Sigmoid colon (tissue), 7 donors: ENCODE data around the gene DUSP22. TPM values are rescaled to one million over a fixed set of nuclear protein-coding genes. Genes with fewer than 3 reads are reported as not detected.

Source experiments
- DNase-seq: peaks from one replicate; pipeline ENCODE4 v3.0.0-alpha.2; 2019
- H3K27ac ChIP-seq, 4 donors: fragments of 200-600 bp; sonication (generic); one replicate each; pipeline ENCODE4 v1.5.1; 2016 to 2019; ENCODE audit warnings: mild to moderate bottlenecking in 1 of 4
- H3K27me3 ChIP-seq, 3 donors: fragments of 200-600 bp; sonication (generic); one replicate each; pipeline ENCODE4 v1.5.1; 2019; ENCODE audit warnings: mild to moderate bottlenecking in 1 of 3
- H3K36me3 ChIP-seq, 4 donors: fragments of 200-600 bp; sonication (generic); one replicate each; pipeline ENCODE4 v1.5.1; 2016 to 2019
- H3K4me1 ChIP-seq, 4 donors: fragments of 200-600 bp; sonication (generic); one replicate each; pipeline ENCODE4 v1.5.1; 2017 to 2019
- H3K4me3 ChIP-seq, 4 donors: fragments of 200-600 bp; sonication (generic); one replicate each; pipeline ENCODE4 v1.5.1; 2017 to 2019; ENCODE audit warnings: mild to moderate bottlenecking in 2 of 4, moderate library complexity in 1 of 4
- H3K9me3 ChIP-seq, 4 donors: fragments of 200-600 bp in 3 of 4; sonication (generic) in 3 of 4; one replicate each; pipeline versions ENCODE4 v1.5.1 to v1.6.1; 2013 to 2019
- EP300 ChIP-seq, 4 donors: sonication (generic); formaldehyde crosslinking; IDR thresholded peaks; one replicate each; pipeline ENCODE4 v1.6.1; 2017; ENCODE audit warnings: antibody characterized with exemption in 4 of 4
- POLR2A ChIP-seq, 2 donors: fragments of 450-650 bp; IDR thresholded peaks; one replicate each; pipeline ENCODE4 v1.6.1; 2016; ENCODE audit warnings: antibody characterized with exemption in 2 of 2, mild to moderate bottlenecking in 2 of 2, moderate library complexity in 2 of 2
- POLR2AphosphoS5 ChIP-seq, 4 donors: sonication (generic); formaldehyde crosslinking; IDR thresholded peaks; one replicate each; pipeline ENCODE4 v1.6.1; 2017; ENCODE audit warnings: antibody characterized with exemption in 4 of 4
- WGBS, 2 donors: extraction: QIAGEN DNeasy Blood & Tissue Kit; methylation state at CpG; one replicate each; pipeline ENCODE4 v1.1.7; 2013; 5-methylcytosine and 5-hydroxymethylcytosine counted together
- intact Hi-C: fragments of 100-400 bp; cut with DNase I; formaldehyde crosslinking; loops from one replicate; pipeline ENCODE4 v1.15.1; 2023
- polyA plus RNA-seq, 3 donors: library from polyadenylated mRNA; stranded (reverse); fragments of 200-250 nt; gene quantifications; one replicate each; pipeline ENCODE4 v1.2.3, GENCODE V29; 2013
- total RNA-seq, 4 donors: library from RNA; depleted of rRNA; stranded (reverse); fragments of >200 nt; gene quantifications; one replicate each; pipeline ENCODE4 v1.1.0, GENCODE V29; 2016
- TF ChIP-seq, protein P1 (sequence below), 4 experiments: fragments of 450-650 bp in 3 of 4; fragments of 200-600 bp in 1 of 4; IDR thresholded peaks; one replicate each; pipeline ENCODE4 v1.5.1; 2016 to 2019; ENCODE audit warnings: antibody characterized with exemption in 4 of 4, mild to moderate bottlenecking in 3 of 4, moderate library complexity in 2 of 4
- donor health status: healthy with polysubstance abuse.
- donor health status: Bipolar disorder and iron deficiency.
- donor health status: healthy.

DUSP22 gene
- total and polyA plus RNA-seq, 7 donors: 15.7 to 113 (median 55.6) TPM

DNA sequence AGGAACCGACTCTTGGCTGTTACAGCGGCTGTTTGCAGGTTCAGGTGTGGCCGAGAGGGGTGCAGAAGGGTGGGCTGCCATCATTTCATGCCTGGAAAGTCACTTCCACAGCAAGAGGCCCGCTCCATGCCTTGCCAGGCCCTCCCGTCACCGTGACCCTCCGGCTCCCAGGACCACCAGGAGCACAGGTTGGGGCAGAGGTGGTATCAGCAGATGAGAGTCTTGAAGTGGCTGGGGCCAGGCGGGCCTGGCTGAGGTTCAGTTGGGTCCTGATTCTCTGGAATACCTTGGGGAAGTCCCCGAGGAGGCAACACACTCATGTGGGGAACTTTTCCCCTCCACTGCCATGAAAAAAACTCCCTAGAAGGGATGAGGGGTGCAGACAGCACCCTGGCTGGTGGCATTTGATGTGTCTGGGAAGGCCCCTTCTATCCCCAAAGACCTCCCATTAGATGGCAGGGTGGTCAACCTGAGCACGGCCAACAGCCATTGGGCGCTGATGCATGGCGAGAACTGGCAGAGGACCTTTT lies 65.0 kb downstream of the DUSP22 start:
- Histone ChIP-seq H3K4me1 (no peaks in the 10 kb centered on the region), H3K27ac (no peak overlapping the region), H3K4me3 (no peak overlapping the region), H3K9me3 (no peaks in the 10 kb centered on the region), H3K27me3 (no peaks in the 10 kb centered on the region), H3K36me3 (no peaks in the 10 kb centered on the region)
- TF ChIP-seq POLR2A (IDR thresholded peaks at IDR 0.05): no peak
- TF ChIP-seq EP300 (IDR thresholded peaks at IDR 0.05): no peak
- no peak for TF ChIP-seq POLR2AphosphoS5 (IDR thresholded peaks at IDR 0.05)
- TF ChIP-seq, protein P1, sequence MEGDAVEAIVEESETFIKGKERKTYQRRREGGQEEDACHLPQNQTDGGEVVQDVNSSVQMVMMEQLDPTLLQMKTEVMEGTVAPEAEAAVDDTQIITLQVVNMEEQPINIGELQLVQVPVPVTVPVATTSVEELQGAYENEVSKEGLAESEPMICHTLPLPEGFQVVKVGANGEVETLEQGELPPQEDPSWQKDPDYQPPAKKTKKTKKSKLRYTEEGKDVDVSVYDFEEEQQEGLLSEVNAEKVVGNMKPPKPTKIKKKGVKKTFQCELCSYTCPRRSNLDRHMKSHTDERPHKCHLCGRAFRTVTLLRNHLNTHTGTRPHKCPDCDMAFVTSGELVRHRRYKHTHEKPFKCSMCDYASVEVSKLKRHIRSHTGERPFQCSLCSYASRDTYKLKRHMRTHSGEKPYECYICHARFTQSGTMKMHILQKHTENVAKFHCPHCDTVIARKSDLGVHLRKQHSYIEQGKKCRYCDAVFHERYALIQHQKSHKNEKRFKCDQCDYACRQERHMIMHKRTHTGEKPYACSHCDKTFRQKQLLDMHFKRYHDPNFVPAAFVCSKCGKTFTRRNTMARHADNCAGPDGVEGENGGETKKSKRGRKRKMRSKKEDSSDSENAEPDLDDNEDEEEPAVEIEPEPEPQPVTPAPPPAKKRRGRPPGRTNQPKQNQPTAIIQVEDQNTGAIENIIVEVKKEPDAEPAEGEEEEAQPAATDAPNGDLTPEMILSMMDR (IDR thresholded peaks at IDR 0.05): no peak
- intact Hi-C loops: no loop called here
- 84 to 86% methylated on average over 12 of the region's 12 CpGs for WGBS, 2 donors
- DNase-seq: peak; percentile 64

DNA sequence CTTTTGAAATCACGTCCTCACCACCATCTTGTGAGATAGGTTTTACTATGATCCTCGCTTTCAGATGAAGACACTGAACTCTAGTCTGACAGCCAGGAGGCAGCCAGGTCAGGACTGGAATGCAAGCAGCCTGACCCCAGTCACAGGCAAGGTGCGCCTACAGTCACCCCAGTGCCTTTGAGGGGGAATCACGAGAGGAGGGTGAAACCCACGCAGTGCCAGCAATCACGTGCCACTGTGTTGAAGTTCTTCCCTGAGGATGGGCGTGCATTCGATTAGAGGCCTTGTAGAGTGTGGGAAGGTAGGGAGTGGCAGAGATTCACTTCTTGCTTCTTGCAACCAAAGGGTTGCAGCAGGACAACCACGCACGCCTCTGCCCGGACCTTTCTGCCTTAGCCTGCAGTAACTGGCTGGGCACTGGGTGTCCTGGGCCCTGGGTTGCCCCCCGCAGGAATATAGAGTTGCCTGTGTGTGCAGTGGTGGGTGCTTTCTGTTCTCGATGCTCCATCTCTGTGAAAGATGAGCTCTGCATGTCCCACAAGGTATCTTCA lies 65.6 kb downstream of the DUSP22 start:
- H3K27ac ChIP-seq: no peak overlapping the region
- peak; percentile 62 for DNase-seq
- H3K36me3 ChIP-seq: no peaks in the 10 kb centered on the region
- H3K9me3 ChIP-seq: no peaks in the 10 kb centered on the region
- no peak overlapping the region for H3K4me3 ChIP-seq
- H3K4me1 ChIP-seq: no peaks in the 10 kb centered on the region
- no peaks in the 10 kb centered on the region for H3K27me3 ChIP-seq
- 86 to 89% methylated on average over 13 of the region's 13 CpGs for WGBS, 2 donors
- intact Hi-C loops: no loop called here
- TF ChIP-seq, protein P1 (IDR thresholded peaks at IDR 0.05): no peak
- no peak for TF ChIP-seq POLR2A (IDR thresholded peaks at IDR 0.05)

DNA sequence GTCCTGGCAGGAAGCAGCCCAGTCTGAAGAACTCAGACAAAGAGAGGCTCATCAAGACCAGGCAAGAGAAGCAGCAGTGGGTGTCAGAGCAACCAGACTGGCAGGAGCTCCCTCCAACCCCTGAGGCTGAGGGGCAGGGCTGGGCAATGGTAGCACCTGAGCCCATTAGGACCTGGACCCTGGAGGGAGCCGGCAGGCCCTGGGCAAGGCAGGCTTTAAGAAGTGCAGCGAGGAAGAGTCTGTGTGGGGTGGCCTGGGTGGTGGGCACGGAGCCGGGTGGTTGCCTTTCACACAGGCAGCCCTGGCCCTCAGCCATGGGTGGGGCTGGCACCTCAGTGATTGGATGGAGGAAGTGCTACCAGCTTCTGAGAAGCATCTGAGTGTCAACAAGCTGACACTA lies 66.1 kb downstream of the DUSP22 start:
- TF ChIP-seq EP300 (IDR thresholded peaks at IDR 0.05) (no peak), POLR2AphosphoS5 (IDR thresholded peaks at IDR 0.05) (no peak), POLR2A (IDR thresholded peaks at IDR 0.05) (no peak)
- TF ChIP-seq, protein P1 (IDR thresholded peaks at IDR 0.05): no peak
- DNase-seq: peak; percentile 69
- 67 to 75% methylated on average over 4 of the region's 4 CpGs for WGBS, 2 donors

DNA sequence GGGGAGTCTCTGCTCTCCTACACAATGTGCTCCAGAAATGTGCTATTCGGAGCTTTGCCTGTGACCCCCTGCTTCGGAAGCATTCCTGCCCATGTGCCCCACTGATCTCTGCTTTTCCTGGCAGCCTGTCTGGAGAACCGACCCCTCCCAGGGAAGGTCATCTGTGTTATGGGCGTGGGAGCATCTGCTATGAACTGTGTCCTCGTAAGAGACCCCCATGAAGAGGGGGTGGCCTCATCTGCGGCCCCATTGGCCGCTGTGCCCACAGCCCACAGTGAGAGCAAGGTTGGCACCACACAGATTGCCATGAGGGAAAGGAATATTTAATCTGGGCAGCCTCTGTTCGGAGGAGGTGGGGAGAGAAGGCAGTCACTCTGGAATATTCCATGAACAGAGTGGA lies 66.6 kb downstream of the DUSP22 start:
- TF ChIP-seq POLR2A (IDR thresholded peaks at IDR 0.05): no peak
- no peak for TF ChIP-seq POLR2AphosphoS5 (IDR thresholded peaks at IDR 0.05)
- no peak for TF ChIP-seq EP300 (IDR thresholded peaks at IDR 0.05)
- TF ChIP-seq, protein P1 (IDR thresholded peaks at IDR 0.05): no peak
- 71 to 85% methylated on average over 8 of the region's 8 CpGs for WGBS, 2 donors
- H3K27me3 ChIP-seq: no peaks in the 10 kb centered on the region
- peak; percentile 65 for DNase-seq
- H3K36me3 ChIP-seq: no peaks in the 10 kb centered on the region
- intact Hi-C loops: no loop called here
- H3K9me3 ChIP-seq: peaks cover 0 to 2% (median 0%) of the 10 kb centered on the region in 4 donors
- H3K4me1 ChIP-seq: no peaks in the 10 kb centered on the region
- no peak overlapping the region for H3K4me3 ChIP-seq
- H3K27ac ChIP-seq: no peak overlapping the region

More for the DNA sequence above, 66.1 kb downstream of the DUSP22 start:
- Histone ChIP-seq H3K36me3 (no peaks in the 10 kb centered on the region), H3K4me3 (no peak overlapping the region), H3K9me3 (no peaks in the 10 kb centered on the region), H3K27me3 (no peaks in the 10 kb centered on the region), H3K4me1 (no peaks in the 10 kb centered on the region), H3K27ac (no peak overlapping the region)
- intact Hi-C loops: no loop called here
